Measurements from ENCODE around the gene RPS6KA4.

RPS6KA4 gene

GRCh38 chr11:64406221-64406946 is 47.4 kb downstream of the RPS6KA4 start:
- CTCF ChIA-PET = interaction anchor here (1.0 to 1.2 kb wide), 6 partner anchors 17 to 282 kb away, joined by 3 to 4 read pairs (median 3); no protein-coding TSS in a partner anchor
- Histone ChIP-seq H3K9me3 (ENCODE audit: control extremely low read depth in 1 of 5, control insufficient read depth in 4 of 5, insufficient read depth in 2 of 5, low read depth in 1 of 5, low read length in 4 of 5) (peaks cover 0 to 4% (median 0%) of the 10 kb centered on the region in 5 experiments), H3K36me3 (ENCODE audit: control insufficient read depth in 4 of 4, insufficient read depth in 4 of 4, low read length in 3 of 4) (no peaks in the 10 kb centered on the region), H3K4me3 (ENCODE audit: control insufficient read depth in 1 of 7, extremely low read depth in 1 of 7, insufficient read depth in 4 of 7, low read depth in 2 of 7, low read length in 6 of 7) (no peak overlapping the region), H3K27ac (ENCODE audit: insufficient read depth in 1 of 2, low read depth in 1 of 2, low read length in 2 of 2, poor library complexity in 1 of 2, severe bottlenecking in 2 of 2) (no peak overlapping the region), H3K27me3 (replicated peaks in 2 of 5; ENCODE audit: control insufficient read depth in 4 of 5, insufficient read depth in 5 of 5, low read length in 4 of 5) (peaks cover 0 to 2% (median 0%) of the 10 kb centered on the region in 5 experiments), H3K4me1 (ENCODE audit: control extremely low read depth in 1 of 4, control insufficient read depth in 4 of 4, insufficient read depth in 4 of 4, low read length in 3 of 4) (peaks cover 0 to 5% (median 0%) of the 10 kb centered on the region in 4 experiments)
- DNase-seq = no peak
- POLR2A ChIA-PET = no interaction called here
- WGBS (ENCODE audit: insufficient coverage) = 90% methylated on average over 10 of the region's 10 CpGs

- 94% methylated on average over 11 of the region's 11 CpGs for WGBS (ENCODE audit: insufficient coverage)
- ChIA-PET CTCF (interaction anchor here (1.0 to 1.2 kb wide), 3 partner anchors 16 to 281 kb away, joined by 3 to 4 read pairs (median 3); no protein-coding TSS in a partner anchor), POLR2A (no interaction called here)
- H3K27me3 ChIP-seq (replicated peaks in 2 of 5; ENCODE audit: control insufficient read depth in 4 of 5, insufficient read depth in 5 of 5, low read length in 4 of 5) = peaks cover 0 to 2% (median 0%) of the 10 kb centered on the region in 5 experiments
- DNase-seq = no peak
- H3K4me1 ChIP-seq (ENCODE audit: control extremely low read depth in 1 of 4, control insufficient read depth in 4 of 4, insufficient read depth in 4 of 4, low read length in 3 of 4) = peaks cover 0 to 5% (median 0%) of the 10 kb centered on the region in 4 experiments
- H3K27ac ChIP-seq (ENCODE audit: insufficient read depth in 1 of 2, low read depth in 1 of 2, low read length in 2 of 2, poor library complexity in 1 of 2, severe bottlenecking in 2 of 2) = no peak overlapping the region
- no peaks in the 10 kb centered on the region for H3K36me3 ChIP-seq (ENCODE audit: control insufficient read depth in 4 of 4, insufficient read depth in 4 of 4, low read length in 3 of 4)
- peaks cover 0 to 4% (median 0%) of the 10 kb centered on the region in 5 experiments for H3K9me3 ChIP-seq (ENCODE audit: control extremely low read depth in 1 of 5, control insufficient read depth in 4 of 5, insufficient read depth in 2 of 5, low read depth in 1 of 5, low read length in 4 of 5)
- H3K4me3 ChIP-seq (ENCODE audit: control insufficient read depth in 1 of 7, extremely low read depth in 1 of 7, insufficient read depth in 4 of 7, low read depth in 2 of 7, low read length in 6 of 7) = no peak overlapping the region
Observed at GRCh38 chr11:64407221-64407620, 48.3 kb downstream of the RPS6KA4 start.

GRCh38 chr11:64407630-64408029 is 48.7 kb downstream of the RPS6KA4 start:
- Histone ChIP-seq H3K4me3 (ENCODE audit: control insufficient read depth in 1 of 7, extremely low read depth in 1 of 7, insufficient read depth in 4 of 7, low read depth in 2 of 7, low read length in 6 of 7) (no peak overlapping the region), H3K27ac (ENCODE audit: insufficient read depth in 1 of 2, low read depth in 1 of 2, low read length in 2 of 2, poor library complexity in 1 of 2, severe bottlenecking in 2 of 2) (no peak overlapping the region), H3K36me3 (ENCODE audit: control insufficient read depth in 4 of 4, insufficient read depth in 4 of 4, low read length in 3 of 4) (no peaks in the 10 kb centered on the region), H3K9me3 (ENCODE audit: control extremely low read depth in 1 of 5, control insufficient read depth in 4 of 5, insufficient read depth in 2 of 5, low read depth in 1 of 5, low read length in 4 of 5) (peaks cover 0 to 4% (median 0%) of the 10 kb centered on the region in 5 experiments), H3K27me3 (replicated peaks in 2 of 5; ENCODE audit: control insufficient read depth in 4 of 5, insufficient read depth in 5 of 5, low read length in 4 of 5) (peaks cover 0 to 2% (median 0%) of the 10 kb centered on the region in 5 experiments), H3K4me1 (ENCODE audit: control extremely low read depth in 1 of 4, control insufficient read depth in 4 of 4, insufficient read depth in 4 of 4, low read length in 3 of 4) (peaks cover 0 to 5% (median 0%) of the 10 kb centered on the region in 4 experiments)
- no peak for DNase-seq
- POLR2A ChIA-PET = no interaction called here
- CTCF ChIA-PET = interaction anchor here (0.7 to 1.3 kb wide), 3 partner anchors 40 to 281 kb away, joined by 3 read pairs; no protein-coding TSS in a partner anchor
- WGBS (ENCODE audit: insufficient coverage) = 94% methylated on average over 2 of the region's 2 CpGs

DNA sequence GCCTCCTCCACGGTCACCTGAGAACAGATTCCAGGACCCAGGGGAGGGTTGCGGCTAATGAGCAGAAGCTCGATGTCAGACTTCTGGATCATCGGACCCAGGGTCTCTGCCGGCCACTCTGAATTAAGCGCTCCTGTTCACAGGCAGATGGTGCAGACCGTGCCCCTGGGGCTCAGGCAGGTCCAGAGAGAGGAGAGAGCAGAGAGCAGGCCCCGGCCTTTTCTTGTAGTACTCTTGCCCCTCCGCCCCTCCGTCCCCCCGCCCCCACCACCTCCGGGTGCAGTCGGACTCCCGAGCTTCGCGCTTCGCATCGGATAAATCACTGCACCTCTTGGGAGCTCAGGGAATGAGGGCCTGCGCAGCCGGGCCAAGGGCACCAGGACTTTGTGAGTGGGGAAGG is 50.3 kb downstream of the RPS6KA4 start:
- Histone ChIP-seq H3K27ac (ENCODE audit: insufficient read depth in 1 of 2, low read depth in 1 of 2, low read length in 2 of 2, poor library complexity in 1 of 2, severe bottlenecking in 2 of 2) (no peak overlapping the region), H3K4me1 (ENCODE audit: control extremely low read depth in 1 of 4, control insufficient read depth in 4 of 4, insufficient read depth in 4 of 4, low read length in 3 of 4) (peaks cover 0 to 5% (median 0%) of the 10 kb centered on the region in 4 experiments), H3K27me3 (replicated peaks in 2 of 5; ENCODE audit: control insufficient read depth in 4 of 5, insufficient read depth in 5 of 5, low read length in 4 of 5) (peaks cover 0 to 2% (median 0%) of the 10 kb centered on the region in 5 experiments), H3K36me3 (ENCODE audit: control insufficient read depth in 4 of 4, insufficient read depth in 4 of 4, low read length in 3 of 4) (no peaks in the 10 kb centered on the region), H3K4me3 (ENCODE audit: control insufficient read depth in 1 of 7, extremely low read depth in 1 of 7, insufficient read depth in 4 of 7, low read depth in 2 of 7, low read length in 6 of 7) (no peak overlapping the region), H3K9me3 (ENCODE audit: control extremely low read depth in 1 of 5, control insufficient read depth in 4 of 5, insufficient read depth in 2 of 5, low read depth in 1 of 5, low read length in 4 of 5) (no peaks in the 10 kb centered on the region)
- ChIA-PET POLR2A (no interaction called here), CTCF (interaction anchor here (1.3 kb wide), 1 partner anchor 38 kb away, joined by 3 read pairs; no protein-coding TSS in a partner anchor)
- 98% methylated on average over 7 of the region's 20 CpGs for WGBS (ENCODE audit: insufficient coverage)
- DNase-seq = no peak

GRCh38 chr11:64409707-64410403 is 50.9 kb downstream of the RPS6KA4 start:
- WGBS (ENCODE audit: insufficient coverage) = 39% methylated on average over 14 of the region's 16 CpGs
- CTCF ChIA-PET = no interaction called here

DNA sequence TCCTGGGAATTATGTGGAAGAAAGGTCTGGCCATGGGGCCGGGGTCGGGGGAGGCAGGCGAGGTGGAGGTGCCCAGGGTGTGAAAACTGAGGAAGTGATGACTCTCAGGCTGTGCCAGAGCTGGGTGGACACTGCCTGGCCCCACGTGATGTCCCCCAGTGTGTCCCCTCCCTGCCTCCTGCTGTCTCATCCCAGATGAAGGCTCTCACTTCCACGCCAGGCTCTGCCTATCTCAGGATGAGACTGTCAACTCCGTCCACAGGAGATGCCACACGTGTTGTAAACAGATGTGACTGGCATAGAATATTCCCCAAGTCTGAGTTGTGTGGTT is 51.4 kb downstream of the RPS6KA4 start:
- CTCF ChIA-PET = no interaction called here
- H3K27ac ChIP-seq (ENCODE audit: insufficient read depth in 1 of 2, low read depth in 1 of 2, low read length in 2 of 2, poor library complexity in 1 of 2, severe bottlenecking in 2 of 2) = no peak overlapping the region
- H3K27me3 ChIP-seq (replicated peaks in 2 of 5; ENCODE audit: control insufficient read depth in 4 of 5, insufficient read depth in 5 of 5, low read length in 4 of 5) = no peaks in the 10 kb centered on the region
- 93% methylated on average over 5 of the region's 7 CpGs for WGBS (ENCODE audit: insufficient coverage)
- H3K4me1 ChIP-seq (ENCODE audit: control extremely low read depth in 1 of 4, control insufficient read depth in 4 of 4, insufficient read depth in 4 of 4, low read length in 3 of 4) = peaks cover 0 to 5% (median 0%) of the 10 kb centered on the region in 4 experiments
- H3K36me3 ChIP-seq (ENCODE audit: control insufficient read depth in 4 of 4, insufficient read depth in 4 of 4, low read length in 3 of 4) = no peaks in the 10 kb centered on the region
- POLR2A ChIA-PET = no interaction called here
- H3K9me3 ChIP-seq (ENCODE audit: control extremely low read depth in 1 of 5, control insufficient read depth in 4 of 5, insufficient read depth in 2 of 5, low read depth in 1 of 5, low read length in 4 of 5) = no peaks in the 10 kb centered on the region
- no peak for DNase-seq
- no peak overlapping the region for H3K4me3 ChIP-seq (ENCODE audit: control insufficient read depth in 1 of 7, extremely low read depth in 1 of 7, insufficient read depth in 4 of 7, low read depth in 2 of 7, low read length in 6 of 7)

More at GRCh38 chr11:64409707-64410403, 50.9 kb downstream of the RPS6KA4 start:
- H3K27ac ChIP-seq (ENCODE audit: insufficient read depth in 1 of 2, low read depth in 1 of 2, low read length in 2 of 2, poor library complexity in 1 of 2, severe bottlenecking in 2 of 2) = no peak overlapping the region
- no peaks in the 10 kb centered on the region for H3K27me3 ChIP-seq (replicated peaks in 2 of 5; ENCODE audit: control insufficient read depth in 4 of 5, insufficient read depth in 5 of 5, low read length in 4 of 5)
- H3K4me3 ChIP-seq (ENCODE audit: control insufficient read depth in 1 of 7, extremely low read depth in 1 of 7, insufficient read depth in 4 of 7, low read depth in 2 of 7, low read length in 6 of 7) = no peak overlapping the region
- no peak for DNase-seq
- no peaks in the 10 kb centered on the region for H3K36me3 ChIP-seq (ENCODE audit: control insufficient read depth in 4 of 4, insufficient read depth in 4 of 4, low read length in 3 of 4)
- POLR2A ChIA-PET = no interaction called here
- H3K9me3 ChIP-seq (ENCODE audit: control extremely low read depth in 1 of 5, control insufficient read depth in 4 of 5, insufficient read depth in 2 of 5, low read depth in 1 of 5, low read length in 4 of 5) = no peaks in the 10 kb centered on the region
- peaks cover 0 to 5% (median 0%) of the 10 kb centered on the region in 4 experiments for H3K4me1 ChIP-seq (ENCODE audit: control extremely low read depth in 1 of 4, control insufficient read depth in 4 of 4, insufficient read depth in 4 of 4, low read length in 3 of 4)

- WGBS (ENCODE audit: insufficient coverage) = 100% methylated on average over 3 of the region's 3 CpGs
- ChIA-PET POLR2A (no interaction called here), CTCF (no interaction called here)
- Histone ChIP-seq H3K36me3 (ENCODE audit: control insufficient read depth in 4 of 4, insufficient read depth in 4 of 4, low read length in 3 of 4) (no peaks in the 10 kb centered on the region), H3K27me3 (replicated peaks in 2 of 5; ENCODE audit: control insufficient read depth in 4 of 5, insufficient read depth in 5 of 5, low read length in 4 of 5) (no peaks in the 10 kb centered on the region), H3K4me1 (ENCODE audit: control extremely low read depth in 1 of 4, control insufficient read depth in 4 of 4, insufficient read depth in 4 of 4, low read length in 3 of 4) (peaks cover 0 to 5% (median 0%) of the 10 kb centered on the region in 4 experiments), H3K27ac (ENCODE audit: insufficient read depth in 1 of 2, low read depth in 1 of 2, low read length in 2 of 2, poor library complexity in 1 of 2, severe bottlenecking in 2 of 2) (no peak overlapping the region), H3K4me3 (ENCODE audit: control insufficient read depth in 1 of 7, extremely low read depth in 1 of 7, insufficient read depth in 4 of 7, low read depth in 2 of 7, low read length in 6 of 7) (no peak overlapping the region), H3K9me3 (ENCODE audit: control extremely low read depth in 1 of 5, control insufficient read depth in 4 of 5, insufficient read depth in 2 of 5, low read depth in 1 of 5, low read length in 4 of 5) (no peaks in the 10 kb centered on the region)
- DNase-seq = no peak
Observed at GRCh38 chr11:64413417-64413816, 54.5 kb downstream of the RPS6KA4 start.

Measured in common myeloid progenitor, CD34-positive (primary cell).